ENCODE measurements around the gene SNRPA. TPM values are rescaled to one million over a fixed set of nuclear protein-coding genes. Genes with fewer than 3 reads are reported as not detected.

SNRPA gene
- total and polyA plus RNA-seq, 2 of the 4 experiments (the other 2 are of a cell fraction) = 30.3 to 81.3 TPM

DNA sequence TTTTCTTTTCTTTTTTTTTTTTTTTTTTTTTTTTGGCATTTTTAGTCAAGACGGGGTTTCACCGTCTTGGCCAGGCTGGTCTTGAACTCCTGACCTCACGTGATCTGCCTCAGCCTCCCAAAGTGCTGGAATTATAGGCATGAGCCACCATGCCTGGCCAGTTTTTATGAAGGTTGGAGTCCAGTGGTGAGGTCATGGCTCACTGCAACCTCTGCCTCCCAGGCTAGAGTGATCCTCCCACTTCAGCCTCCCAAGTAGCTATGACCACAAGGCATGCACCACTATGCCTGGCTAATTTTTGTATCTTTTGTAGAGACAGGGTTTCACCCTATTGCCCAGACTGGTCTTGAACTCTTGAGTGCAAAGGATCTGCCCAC is 4.2 kb downstream of the SNRPA start:
- Histone ChIP-seq H3K18ac (ENCODE audit: low read depth, low read length) (no peak overlapping the region), H3K9me3 (ENCODE audit: control insufficient read depth, insufficient read depth, low read length) (no peaks in the 10 kb centered on the region), H4K5ac (ENCODE audit: low read depth, low read length) (no peak overlapping the region), H3K27ac (ENCODE audit: insufficient read depth, low read length) (no peak overlapping the region), H2AK5ac (ENCODE audit: low read depth, low read length) (no peak overlapping the region), H4K20me1 (ENCODE audit: insufficient read depth, low read length) (peaks cover 35% of the 10 kb centered on the region), H3K9me1 (ENCODE audit: insufficient read depth, low read length) (peaks cover 9% of the 10 kb centered on the region; the same call in 1 of the 2 replicates), H4K8ac (ENCODE audit: low read depth in 2 of 2, low read length in 2 of 2) (no peak overlapping the region), H2BK120ac (ENCODE audit: low read depth, low read length) (no peak overlapping the region), H2BK5ac (ENCODE audit: low read depth, low read length, poor library complexity, severe bottlenecking) (no peak overlapping the region), H3K14ac (replicated peaks; ENCODE audit: low read depth, low read length) (no peak overlapping the region), H3K4me1 (ENCODE audit: control insufficient read depth, insufficient read depth, low read length) (peaks cover 2% of the 10 kb centered on the region; the same call in 1 of the 2 replicates), H3K9ac (ENCODE audit: low read depth, low read length) (no peak overlapping the region), H2BK15ac (ENCODE audit: low read depth, low read length) (no peak overlapping the region), H2AK9ac (replicated peaks; ENCODE audit: low read depth, low read length, poor library complexity) (no peak overlapping the region), H3K27me3 (ENCODE audit: control insufficient read depth, insufficient read depth, low read length) (no peaks in the 10 kb centered on the region), H3K23ac (ENCODE audit: low read depth, low read length) (no peak overlapping the region), H3K4me3 (ENCODE audit: insufficient read depth, low read depth, low read length) (no peak overlapping the region), H3K56ac (ENCODE audit: extremely low read depth, insufficient read depth, low read length) (no peak overlapping the region), H2AFZ (replicated peaks; ENCODE audit: low read length, poor library complexity) (no peak overlapping the region), H3K4ac (ENCODE audit: low read depth, low read length) (no peak overlapping the region), H3K36me3 (ENCODE audit: control insufficient read depth, insufficient read depth, low read length) (peaks cover 43% of the 10 kb centered on the region), H2BK20ac (ENCODE audit: low read depth, low read length) (no peak overlapping the region), H3K4me2 (ENCODE audit: low read depth, low read length) (no peak overlapping the region), H3K79me1 (ENCODE audit: low read depth in 1 of 2, low read length in 2 of 2) (peaks cover 24 to 53% of the 10 kb centered on the region in 2 experiments), H4K91ac (ENCODE audit: insufficient read depth, low read depth, low read length) (no peak overlapping the region)
- ATAC-seq (ENCODE audit: low read depth) (no peak), DNase-seq (no peak)
- CTCF ChIA-PET = no interaction called here
- BruUV-seq (replicated peaks) = no TSS peak
- in situ Hi-C loops (cut with MboI; ENCODE audit: low sequenced_read_pairs) = no loop called here
- POLR2A ChIA-PET (ENCODE audit: unreplicated experiment) = interaction anchor here (0.6 kb wide), 2 partner anchors 44 to 51 kb away, joined by 4 to 6 read pairs; partner anchors contain the start of gene EGLN2
- intact Hi-C loops (cut with micrococcal nuclease) = no loop called here
- dilution Hi-C loops (cut with HindIII; ENCODE audit: low sequenced_read_pairs, unreplicated experiment) = no loop called here
- WGBS, 2 experiments (ENCODE audit: extremely low coverage in 2 of 2, insufficient read length in 1 of 2) = no CpG with 5 or more reads among the region's 3 CpGs
- no peak for TF ChIP-seq MAZ (IDR thresholded peaks at IDR 0.05; ENCODE audit: borderline replicate concordance, low read depth, low read length)
- TF ChIP-seq POLR2A (IDR thresholded peaks at IDR 0.05; ENCODE audit: low read depth, low read length) = no peak
- TF ChIP-seq, protein P1, sequence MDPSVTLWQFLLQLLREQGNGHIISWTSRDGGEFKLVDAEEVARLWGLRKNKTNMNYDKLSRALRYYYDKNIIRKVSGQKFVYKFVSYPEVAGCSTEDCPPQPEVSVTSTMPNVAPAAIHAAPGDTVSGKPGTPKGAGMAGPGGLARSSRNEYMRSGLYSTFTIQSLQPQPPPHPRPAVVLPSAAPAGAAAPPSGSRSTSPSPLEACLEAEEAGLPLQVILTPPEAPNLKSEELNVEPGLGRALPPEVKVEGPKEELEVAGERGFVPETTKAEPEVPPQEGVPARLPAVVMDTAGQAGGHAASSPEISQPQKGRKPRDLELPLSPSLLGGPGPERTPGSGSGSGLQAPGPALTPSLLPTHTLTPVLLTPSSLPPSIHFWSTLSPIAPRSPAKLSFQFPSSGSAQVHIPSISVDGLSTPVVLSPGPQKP (IDR thresholded peaks at IDR 0.05; ENCODE audit: borderline replicate concordance, low read depth, low read length) = no peak
- no peak for TF ChIP-seq FOS (IDR thresholded peaks at IDR 0.05; ENCODE audit: low read depth, low read length)
- no peak for TF ChIP-seq MAFK (IDR thresholded peaks at IDR 0.05; ENCODE audit: low read depth, low read length)
- TF ChIP-seq SMC3 (IDR thresholded peaks at IDR 0.05; ENCODE audit: low read depth, low read length) = no peak
